Lower lobe of right lung (tissue), 2 donors: ENCODE data around the gene E2F6. TPM values are rescaled to one million over a fixed set of nuclear protein-coding genes. Genes with fewer than 3 reads are reported as not detected.
"Not testable (repeated sequence)": the region's sequence is repeated elsewhere in the genome, so short reads cannot be mapped to it uniquely, and the experiment has no call there.

Experiments
- ATAC-seq, 2 donors: fragments of 200-7000 bp; cut with Tn5 transposase; one replicate each; pipeline ENCODE4 v1.9.1; 2020 to 2022; ENCODE audit warnings: mild to moderate bottlenecking in 2 of 2, moderate library complexity in 2 of 2
- DNase-seq: peaks from one replicate; pipeline ENCODE4 v3.0.0-alpha.2; 2020
- H3K27ac ChIP-seq: fragments of 200-600 bp; one replicate; pipeline ENCODE4 v1.8.0; 2022
- H3K27me3 ChIP-seq: fragments of 200-600 bp; one replicate; pipeline ENCODE4 v1.8.0; 2022; ENCODE audit warnings: low read depth
- H3K36me3 ChIP-seq: fragments of 200-600 bp; one replicate; pipeline ENCODE4 v1.8.0; 2022; ENCODE audit warnings: mild to moderate bottlenecking
- H3K4me1 ChIP-seq: fragments of 200-600 bp; one replicate; pipeline ENCODE4 v1.8.0; 2022
- H3K4me3 ChIP-seq: fragments of 200-600 bp; one replicate; pipeline ENCODE4 v1.8.0; 2022; ENCODE audit warnings: mild to moderate bottlenecking
- H3K9me3 ChIP-seq: fragments of 200-600 bp; one replicate; pipeline ENCODE4 v1.8.0; 2022
- intact Hi-C: fragments of 100-400 bp; cut with DNase I; formaldehyde crosslinking; loops from one replicate; pipeline ENCODE4 v1.11.0; 2022
- total RNA-seq: library from RNA; stranded (reverse); fragmentation: NEBNext Ultra II Directional; extraction: Animal tissue kit (Norgen Biotek cat#: 25700); gene quantifications from one replicate; pipeline ENCODE4 v1.2.1, GENCODE V29; 2021
- TF ChIP-seq, protein P1 (sequence below): fragments of 200-600 bp; IDR thresholded peaks from one replicate; pipeline ENCODE4 v1.8.0; 2022; ENCODE audit warnings: antibody characterized with exemption, mild to moderate bottlenecking
- donor health status: DM: no; HTN: yes; CAD: no; lungs with severe emphysema.

E2F6 gene
- total RNA-seq, 1 donor from 2014 or later: 12.3 TPM

GRCh38 chr2:11406267-11406957 is 59.5 kb downstream of the E2F6 start:
- Histone ChIP-seq H3K36me3 (no peaks in the 10 kb centered on the region), H3K4me1 (peaks cover 1% of the 10 kb centered on the region), H3K27ac (peak overlapping the region; percentile 54), H3K9me3 (no peaks in the 10 kb centered on the region), H3K27me3 (no peaks in the 10 kb centered on the region), H3K4me3 (no peak overlapping the region)
- TF ChIP-seq, protein P1, sequence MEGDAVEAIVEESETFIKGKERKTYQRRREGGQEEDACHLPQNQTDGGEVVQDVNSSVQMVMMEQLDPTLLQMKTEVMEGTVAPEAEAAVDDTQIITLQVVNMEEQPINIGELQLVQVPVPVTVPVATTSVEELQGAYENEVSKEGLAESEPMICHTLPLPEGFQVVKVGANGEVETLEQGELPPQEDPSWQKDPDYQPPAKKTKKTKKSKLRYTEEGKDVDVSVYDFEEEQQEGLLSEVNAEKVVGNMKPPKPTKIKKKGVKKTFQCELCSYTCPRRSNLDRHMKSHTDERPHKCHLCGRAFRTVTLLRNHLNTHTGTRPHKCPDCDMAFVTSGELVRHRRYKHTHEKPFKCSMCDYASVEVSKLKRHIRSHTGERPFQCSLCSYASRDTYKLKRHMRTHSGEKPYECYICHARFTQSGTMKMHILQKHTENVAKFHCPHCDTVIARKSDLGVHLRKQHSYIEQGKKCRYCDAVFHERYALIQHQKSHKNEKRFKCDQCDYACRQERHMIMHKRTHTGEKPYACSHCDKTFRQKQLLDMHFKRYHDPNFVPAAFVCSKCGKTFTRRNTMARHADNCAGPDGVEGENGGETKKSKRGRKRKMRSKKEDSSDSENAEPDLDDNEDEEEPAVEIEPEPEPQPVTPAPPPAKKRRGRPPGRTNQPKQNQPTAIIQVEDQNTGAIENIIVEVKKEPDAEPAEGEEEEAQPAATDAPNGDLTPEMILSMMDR: no peak
- no peak for ATAC-seq
- no peak for DNase-seq
- intact Hi-C loops: no loop called here

DNA sequence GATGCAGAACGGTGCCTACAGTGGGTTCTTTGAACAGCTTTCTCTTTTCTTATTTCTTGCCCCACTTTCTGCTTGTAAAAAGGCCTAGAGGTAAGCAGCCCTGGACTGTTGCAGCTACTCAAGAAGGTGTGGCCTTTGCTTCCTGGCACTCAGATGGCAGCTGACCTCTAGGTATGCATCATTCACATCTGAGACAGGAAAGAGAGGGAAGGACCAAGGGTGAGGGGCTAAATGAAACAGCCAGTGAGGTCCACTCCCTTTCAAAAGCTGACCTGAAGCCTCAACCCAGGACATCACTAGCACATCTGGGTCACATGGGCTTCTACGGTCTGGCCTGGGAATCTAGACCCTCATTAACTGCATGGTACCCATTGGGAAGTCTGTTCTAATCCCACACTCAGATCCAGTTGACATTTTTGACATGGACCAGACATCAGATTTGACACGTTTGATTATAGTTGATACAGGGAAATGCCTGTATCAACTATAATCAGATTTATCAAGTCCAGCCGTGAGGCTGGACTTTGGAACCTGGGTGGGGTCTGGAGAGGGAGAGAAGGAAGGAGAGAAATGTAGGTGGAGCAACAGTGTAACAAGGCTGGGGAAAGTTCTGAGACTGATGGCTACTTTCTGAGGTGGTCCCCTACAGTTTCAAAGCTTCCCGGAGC is 60.2 kb downstream of the E2F6 start:
- Histone ChIP-seq H3K4me1 (no peaks in the 10 kb centered on the region), H3K36me3 (no peaks in the 10 kb centered on the region), H3K4me3 (no peak overlapping the region), H3K9me3 (no peaks in the 10 kb centered on the region), H3K27me3 (no peaks in the 10 kb centered on the region), H3K27ac (peak overlapping the region; percentile 54)
- no peak for ATAC-seq
- TF ChIP-seq, protein P1: no peak
- intact Hi-C loops: no loop called here
- DNase-seq: no peak

- H3K4me1 ChIP-seq, ATAC-seq, H3K27me3 ChIP-seq, intact Hi-C loops, DNase-seq, H3K4me3 ChIP-seq, H3K9me3 ChIP-seq, H3K36me3 ChIP-seq: not testable (repeated sequence)
- peak overlapping the region; percentile 65 for H3K27ac ChIP-seq
Measured at GRCh38 chr2:11405074-11405406, 60.9 kb downstream of the E2F6 start.

GRCh38 chr2:11404376-11405073 is 61.4 kb downstream of the E2F6 start:
- no peak for DNase-seq
- intact Hi-C loops: no loop called here
- H3K27ac ChIP-seq: peak overlapping the region; percentile 65

DNA sequence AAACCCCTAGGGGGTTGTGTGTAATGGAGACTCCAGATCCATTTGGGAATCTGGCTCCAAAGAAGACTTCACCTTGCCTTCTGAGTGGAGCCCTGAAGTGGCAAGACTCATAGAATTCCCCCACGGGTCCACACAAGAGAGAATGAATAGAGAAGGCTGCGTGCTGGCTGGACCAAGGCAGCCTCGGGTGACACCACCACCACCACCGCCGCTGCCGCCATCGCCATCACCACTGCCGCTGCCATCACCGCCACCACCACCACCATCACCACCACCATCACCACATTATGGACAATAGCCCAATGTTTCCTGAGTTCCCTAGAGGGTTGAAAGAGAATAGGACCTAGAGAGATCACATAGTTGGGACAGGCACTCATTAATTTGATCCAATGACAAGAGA is 63.5 kb downstream of the E2F6 start:
- ATAC-seq: no peak
- Histone ChIP-seq H3K4me3 (no peak overlapping the region), H3K9me3 (no peaks in the 10 kb centered on the region), H3K27ac (no peak overlapping the region), H3K4me1 (peaks cover 7% of the 10 kb centered on the region), H3K36me3 (no peaks in the 10 kb centered on the region), H3K27me3 (no peaks in the 10 kb centered on the region)
- intact Hi-C loops: no loop called here
- TF ChIP-seq, protein P1: no peak
- DNase-seq: no peak

More at GRCh38 chr2:11404376-11405073, 61.4 kb downstream of the E2F6 start:
- H3K4me3 ChIP-seq: no peak overlapping the region
- no peak for ATAC-seq
- TF ChIP-seq, protein P1: no peak
- no peaks in the 10 kb centered on the region for H3K4me1 ChIP-seq
- H3K27me3 ChIP-seq: no peaks in the 10 kb centered on the region
- no peaks in the 10 kb centered on the region for H3K36me3 ChIP-seq
- no peaks in the 10 kb centered on the region for H3K9me3 ChIP-seq

GRCh38 chr2:11399438-11399762 is 66.6 kb downstream of the E2F6 start:
- no peak overlapping the region for H3K27ac ChIP-seq

More at GRCh38 chr2:11399438-11399762, 66.6 kb downstream of the E2F6 start:
- no peaks in the 10 kb centered on the region for H3K27me3 ChIP-seq
- ATAC-seq (no peak), DNase-seq (no peak)
- H3K4me3 ChIP-seq: no peak overlapping the region
- no peaks in the 10 kb centered on the region for H3K36me3 ChIP-seq
- intact Hi-C loops: no loop called here
- no peaks in the 10 kb centered on the region for H3K9me3 ChIP-seq
- TF ChIP-seq, protein P1: no peak
- peaks cover 7% of the 10 kb centered on the region for H3K4me1 ChIP-seq
